DOHH2 (cell line): ENCODE measurements around the gene ADAMTS2.

ENCODE experiments used
- EZH2phosphoT487 ChIP-seq: fragments of 200-600 bp; sonication (generic); IDR thresholded peaks from 2 replicates; pipeline ENCODE4 v1.6.1; 2017; ENCODE audit warnings: borderline replicate concordance, mild to moderate bottlenecking, antibody characterized with exemption, low read length, moderate library complexity, mixed read lengths
- TF ChIP-seq, protein P1 (sequence below): fragments of 200-600 bp; sonication (generic); IDR thresholded peaks from one replicate; pipeline ENCODE4 v1.5.1; 2014; ENCODE audit warnings: antibody characterized with exemption, mild to moderate bottlenecking, low read depth, low read length; ENCODE audit not compliant: poor library complexity, severe bottlenecking

DNA sequence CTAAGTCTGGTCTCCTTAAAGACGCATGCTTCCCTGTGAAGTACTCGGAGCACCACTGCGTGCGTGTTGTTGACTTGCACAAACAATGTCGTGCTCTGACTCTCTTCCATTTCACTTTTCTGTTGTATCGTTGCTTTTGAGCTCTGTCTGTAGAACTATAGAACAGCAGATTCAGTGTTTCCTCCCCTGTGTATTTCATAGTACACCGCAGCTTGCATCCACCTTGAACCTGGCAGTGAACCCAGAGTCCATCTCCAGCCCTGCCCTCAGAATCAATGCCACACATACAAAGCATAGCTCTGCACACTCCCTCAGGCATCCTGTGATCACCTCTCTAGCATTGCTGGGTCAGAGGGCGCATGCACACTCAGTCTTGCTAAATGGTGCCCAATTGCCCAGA, 37.2 kb upstream of the ADAMTS2 start:
- TF ChIP-seq, protein P1, sequence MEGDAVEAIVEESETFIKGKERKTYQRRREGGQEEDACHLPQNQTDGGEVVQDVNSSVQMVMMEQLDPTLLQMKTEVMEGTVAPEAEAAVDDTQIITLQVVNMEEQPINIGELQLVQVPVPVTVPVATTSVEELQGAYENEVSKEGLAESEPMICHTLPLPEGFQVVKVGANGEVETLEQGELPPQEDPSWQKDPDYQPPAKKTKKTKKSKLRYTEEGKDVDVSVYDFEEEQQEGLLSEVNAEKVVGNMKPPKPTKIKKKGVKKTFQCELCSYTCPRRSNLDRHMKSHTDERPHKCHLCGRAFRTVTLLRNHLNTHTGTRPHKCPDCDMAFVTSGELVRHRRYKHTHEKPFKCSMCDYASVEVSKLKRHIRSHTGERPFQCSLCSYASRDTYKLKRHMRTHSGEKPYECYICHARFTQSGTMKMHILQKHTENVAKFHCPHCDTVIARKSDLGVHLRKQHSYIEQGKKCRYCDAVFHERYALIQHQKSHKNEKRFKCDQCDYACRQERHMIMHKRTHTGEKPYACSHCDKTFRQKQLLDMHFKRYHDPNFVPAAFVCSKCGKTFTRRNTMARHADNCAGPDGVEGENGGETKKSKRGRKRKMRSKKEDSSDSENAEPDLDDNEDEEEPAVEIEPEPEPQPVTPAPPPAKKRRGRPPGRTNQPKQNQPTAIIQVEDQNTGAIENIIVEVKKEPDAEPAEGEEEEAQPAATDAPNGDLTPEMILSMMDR = no peak
- TF ChIP-seq EZH2phosphoT487 = no peak
